Measurements from ENCODE around the gene RANBP1.

Gene RANBP1

GRCh38 chr22:20154602-20155187 is 38.8 kb downstream of the RANBP1 start:
- TF ChIP-seq EP300 (IDR thresholded peaks at IDR 0.05; ENCODE audit: borderline replicate concordance): no peak
- no peak for TF ChIP-seq ZBTB7A (IDR thresholded peaks at IDR 0.05; ENCODE audit: low read depth)
- TF ChIP-seq, protein P1, sequence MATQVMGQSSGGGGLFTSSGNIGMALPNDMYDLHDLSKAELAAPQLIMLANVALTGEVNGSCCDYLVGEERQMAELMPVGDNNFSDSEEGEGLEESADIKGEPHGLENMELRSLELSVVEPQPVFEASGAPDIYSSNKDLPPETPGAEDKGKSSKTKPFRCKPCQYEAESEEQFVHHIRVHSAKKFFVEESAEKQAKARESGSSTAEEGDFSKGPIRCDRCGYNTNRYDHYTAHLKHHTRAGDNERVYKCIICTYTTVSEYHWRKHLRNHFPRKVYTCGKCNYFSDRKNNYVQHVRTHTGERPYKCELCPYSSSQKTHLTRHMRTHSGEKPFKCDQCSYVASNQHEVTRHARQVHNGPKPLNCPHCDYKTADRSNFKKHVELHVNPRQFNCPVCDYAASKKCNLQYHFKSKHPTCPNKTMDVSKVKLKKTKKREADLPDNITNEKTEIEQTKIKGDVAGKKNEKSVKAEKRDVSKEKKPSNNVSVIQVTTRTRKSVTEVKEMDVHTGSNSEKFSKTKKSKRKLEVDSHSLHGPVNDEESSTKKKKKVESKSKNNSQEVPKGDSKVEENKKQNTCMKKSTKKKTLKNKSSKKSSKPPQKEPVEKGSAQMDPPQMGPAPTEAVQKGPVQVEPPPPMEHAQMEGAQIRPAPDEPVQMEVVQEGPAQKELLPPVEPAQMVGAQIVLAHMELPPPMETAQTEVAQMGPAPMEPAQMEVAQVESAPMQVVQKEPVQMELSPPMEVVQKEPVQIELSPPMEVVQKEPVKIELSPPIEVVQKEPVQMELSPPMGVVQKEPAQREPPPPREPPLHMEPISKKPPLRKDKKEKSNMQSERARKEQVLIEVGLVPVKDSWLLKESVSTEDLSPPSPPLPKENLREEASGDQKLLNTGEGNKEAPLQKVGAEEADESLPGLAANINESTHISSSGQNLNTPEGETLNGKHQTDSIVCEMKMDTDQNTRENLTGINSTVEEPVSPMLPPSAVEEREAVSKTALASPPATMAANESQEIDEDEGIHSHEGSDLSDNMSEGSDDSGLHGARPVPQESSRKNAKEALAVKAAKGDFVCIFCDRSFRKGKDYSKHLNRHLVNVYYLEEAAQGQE (IDR thresholded peaks at IDR 0.05; ENCODE audit: low read depth): no peak
- TF ChIP-seq RAD21 (IDR thresholded peaks at IDR 0.05; ENCODE audit: low read depth): no peak
- TF ChIP-seq TEAD4 (IDR thresholded peaks at IDR 0.05): no peak
- TF ChIP-seq YY1 (IDR thresholded peaks at IDR 0.05; ENCODE audit: low read depth): no peak
- TF ChIP-seq FOXM1 (IDR thresholded peaks at IDR 0.05; ENCODE audit: borderline replicate concordance, low read depth): no peak

- no peak for TF ChIP-seq TEAD4 (IDR thresholded peaks at IDR 0.05)
- no peak for TF ChIP-seq NFIC (IDR thresholded peaks at IDR 0.05)
- peak; percentile 68 for TF ChIP-seq MAX (IDR thresholded peaks at IDR 0.05)
- no peak for TF ChIP-seq CREB1 (IDR thresholded peaks at IDR 0.05; ENCODE audit: low read depth)
Measured at GRCh38 chr22:20155330-20156041, 39.6 kb downstream of the RANBP1 start.

DNA sequence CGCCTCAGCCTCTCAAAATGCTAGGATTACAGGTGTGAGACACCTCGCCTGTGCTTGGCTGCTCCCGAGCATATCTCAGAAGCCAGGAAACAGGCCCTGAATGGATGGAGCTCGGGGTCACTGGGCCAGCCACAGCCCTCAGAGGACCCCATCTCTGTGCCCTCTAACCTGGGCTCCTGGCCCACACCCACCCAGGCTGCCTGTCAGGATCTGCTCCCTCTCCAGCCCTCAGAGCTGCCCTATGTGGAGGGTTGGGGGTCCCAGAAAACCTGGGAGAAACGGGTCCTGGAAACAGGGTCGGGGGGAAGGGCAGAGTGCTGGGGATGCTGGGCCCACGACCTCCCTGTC is 40.1 kb downstream of the RANBP1 start:
- TF ChIP-seq USF1 (IDR thresholded peaks at IDR 0.05) (no peak), TAF1 (IDR thresholded peaks at IDR 0.05; ENCODE audit: low read depth) (no peak), ZBTB7A (IDR thresholded peaks at IDR 0.05; ENCODE audit: low read depth) (no peak), FOXM1 (IDR thresholded peaks at IDR 0.05; ENCODE audit: borderline replicate concordance, low read depth) (no peak), EGR1 (IDR thresholded peaks at IDR 0.05) (no peak), YY1 (IDR thresholded peaks at IDR 0.05; ENCODE audit: low read depth) (no peak)
- TF ChIP-seq, protein P1 (IDR thresholded peaks at IDR 0.05; ENCODE audit: low read depth): no peak

GRCh38 chr22:20156611-20157429 is 40.9 kb downstream of the RANBP1 start:
- TF ChIP-seq RAD21 (IDR thresholded peaks at IDR 0.05; ENCODE audit: low read depth): peak; percentile 99
- TF ChIP-seq TCF12 (IDR thresholded peaks at IDR 0.05; ENCODE audit: low read depth): no peak

GRCh38 chr22:20157430-20158183 is 41.7 kb downstream of the RANBP1 start:
- TF ChIP-seq ZBTB7A (IDR thresholded peaks at IDR 0.05; ENCODE audit: low read depth) (no peak), TAF1 (IDR thresholded peaks at IDR 0.05; ENCODE audit: low read depth) (no peak), YY1 (IDR thresholded peaks at IDR 0.05; ENCODE audit: low read depth) (no peak), EP300 (IDR thresholded peaks at IDR 0.05; ENCODE audit: borderline replicate concordance) (no peak), FOXM1 (IDR thresholded peaks at IDR 0.05; ENCODE audit: borderline replicate concordance, low read depth) (no peak), CEBPB (IDR thresholded peaks at IDR 0.05) (no peak), EGR1 (IDR thresholded peaks at IDR 0.05) (no peak), TEAD4 (IDR thresholded peaks at IDR 0.05) (no peak), MAX (IDR thresholded peaks at IDR 0.05) (no peak), CREB1 (IDR thresholded peaks at IDR 0.05; ENCODE audit: low read depth) (no peak), RAD21 (IDR thresholded peaks at IDR 0.05; ENCODE audit: low read depth) (no peak), USF1 (IDR thresholded peaks at IDR 0.05) (no peak)
